ENCODE measurements around the gene SDE2.

Gene SDE2

GRCh38 chr1:226038661-226039060 is 39.5 kb upstream of the SDE2 start:
- ChIA-PET CTCF (no interaction called here), POLR2A (no interaction called here)
- TF ChIP-seq, protein P1, sequence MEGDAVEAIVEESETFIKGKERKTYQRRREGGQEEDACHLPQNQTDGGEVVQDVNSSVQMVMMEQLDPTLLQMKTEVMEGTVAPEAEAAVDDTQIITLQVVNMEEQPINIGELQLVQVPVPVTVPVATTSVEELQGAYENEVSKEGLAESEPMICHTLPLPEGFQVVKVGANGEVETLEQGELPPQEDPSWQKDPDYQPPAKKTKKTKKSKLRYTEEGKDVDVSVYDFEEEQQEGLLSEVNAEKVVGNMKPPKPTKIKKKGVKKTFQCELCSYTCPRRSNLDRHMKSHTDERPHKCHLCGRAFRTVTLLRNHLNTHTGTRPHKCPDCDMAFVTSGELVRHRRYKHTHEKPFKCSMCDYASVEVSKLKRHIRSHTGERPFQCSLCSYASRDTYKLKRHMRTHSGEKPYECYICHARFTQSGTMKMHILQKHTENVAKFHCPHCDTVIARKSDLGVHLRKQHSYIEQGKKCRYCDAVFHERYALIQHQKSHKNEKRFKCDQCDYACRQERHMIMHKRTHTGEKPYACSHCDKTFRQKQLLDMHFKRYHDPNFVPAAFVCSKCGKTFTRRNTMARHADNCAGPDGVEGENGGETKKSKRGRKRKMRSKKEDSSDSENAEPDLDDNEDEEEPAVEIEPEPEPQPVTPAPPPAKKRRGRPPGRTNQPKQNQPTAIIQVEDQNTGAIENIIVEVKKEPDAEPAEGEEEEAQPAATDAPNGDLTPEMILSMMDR (IDR thresholded peaks at IDR 0.05; ENCODE audit: insufficient read depth, low read length, missing control alignments), result no peak
- H3K4me3 ChIP-seq (ENCODE audit: low read depth, low read length), result no peak overlapping the region
- DNase-seq (ENCODE audit: low read depth, low spot score), result no peak

- TF ChIP-seq, protein P1 (IDR thresholded peaks at IDR 0.05; ENCODE audit: insufficient read depth, low read length, missing control alignments), result no peak
- no peak for DNase-seq (ENCODE audit: low read depth, low spot score)
- POLR2A ChIA-PET, result no interaction called here
- CTCF ChIA-PET, result interaction anchor here (1.3 kb wide), 1 partner anchor 89 kb away, joined by 3 read pairs; no protein-coding TSS in a partner anchor
- no peak overlapping the region for H3K4me3 ChIP-seq (ENCODE audit: low read depth, low read length)
Measured at GRCh38 chr1:226035915-226036314, 36.8 kb upstream of the SDE2 start.

- H3K4me3 ChIP-seq (ENCODE audit: low read depth, low read length), result no peak overlapping the region
- CTCF ChIA-PET, result interaction anchor here (0.5 to 1.3 kb wide), 3 partner anchors 28 to 560 kb away, joined by 3 read pairs; partner anchors contain the start of gene H3-3A
- TF ChIP-seq, protein P1 (IDR thresholded peaks at IDR 0.05; ENCODE audit: insufficient read depth, low read length, missing control alignments), result no peak
- POLR2A ChIA-PET, result interaction anchor here (0.6 kb wide), 1 partner anchor 28 kb away, joined by 3 read pairs; the partner anchor contains the start of gene H3-3A
- DNase-seq (ENCODE audit: low read depth, low spot score), result peak; percentile 50
Measured at GRCh38 chr1:226034482-226034881, 35.3 kb upstream of the SDE2 start.

GRCh38 chr1:226033991-226034390 is 34.8 kb upstream of the SDE2 start:
- no peak for DNase-seq (ENCODE audit: low read depth, low spot score)
- CTCF ChIA-PET, result interaction anchor here (0.5 to 1.0 kb wide), 2 partner anchors 29 to 559 kb away, joined by 3 read pairs; partner anchors contain the start of gene H3-3A
- POLR2A ChIA-PET, result interaction anchor here (0.6 kb wide), 1 partner anchor 28 kb away, joined by 3 read pairs; the partner anchor contains the start of gene H3-3A
- TF ChIP-seq, protein P1 (IDR thresholded peaks at IDR 0.05; ENCODE audit: insufficient read depth, low read length, missing control alignments), result no peak
- no peak overlapping the region for H3K4me3 ChIP-seq (ENCODE audit: low read depth, low read length)

- TF ChIP-seq, protein P1 (IDR thresholded peaks at IDR 0.05; ENCODE audit: insufficient read depth, low read length, missing control alignments), result no peak
- DNase-seq (ENCODE audit: low read depth, low spot score), result no peak
- CTCF ChIA-PET, result no interaction called here
- POLR2A ChIA-PET, result no interaction called here
- H3K4me3 ChIP-seq (ENCODE audit: low read depth, low read length), result no peak overlapping the region
Measured at GRCh38 chr1:226033582-226033981, 34.4 kb upstream of the SDE2 start.

DNA sequence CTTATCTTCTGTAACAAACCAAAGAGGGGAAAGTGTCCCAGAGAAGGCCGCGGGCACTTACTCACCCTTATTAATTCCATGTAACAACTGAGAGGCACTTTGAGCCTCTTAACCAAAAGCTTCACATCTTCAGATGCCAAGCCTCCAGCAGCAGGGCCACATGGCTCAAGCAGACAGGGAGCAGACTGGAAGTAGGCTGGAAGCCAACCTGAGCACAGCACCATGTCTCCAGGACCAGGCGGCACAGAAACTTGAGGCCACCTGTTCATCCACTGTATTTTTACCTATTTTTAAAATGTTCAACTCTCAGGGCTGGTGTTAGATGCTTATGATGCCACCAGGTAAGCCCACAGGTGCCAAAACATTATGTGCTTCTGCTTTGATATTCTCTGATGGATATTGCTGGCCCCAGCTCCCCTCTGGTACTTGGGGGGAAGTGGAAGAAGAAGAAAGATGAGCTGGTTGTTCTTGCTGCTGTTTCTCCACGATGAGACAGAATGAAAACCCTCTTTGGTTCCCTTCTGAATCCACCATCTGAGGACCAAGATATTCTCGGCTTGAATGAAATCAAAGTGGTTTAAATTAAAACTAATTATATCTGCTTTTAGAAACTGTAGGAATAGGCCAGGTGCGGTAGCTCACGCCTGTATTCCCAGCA is 30.6 kb upstream of the SDE2 start:
- H3K4me3 ChIP-seq (ENCODE audit: low read depth, low read length), result no peak overlapping the region
- no peak for DNase-seq (ENCODE audit: low read depth, low spot score)
- TF ChIP-seq, protein P1 (IDR thresholded peaks at IDR 0.05; ENCODE audit: insufficient read depth, low read length, missing control alignments), result no peak
- ChIA-PET CTCF (interaction anchor here (0.6 kb wide), 1 partner anchor 33 kb away, joined by 3 read pairs; no protein-coding TSS in a partner anchor), POLR2A (no interaction called here)

All from AG04449 (cell line).